ENCODE data around the gene DHRS4L2.
"Not testable (repeated sequence)": the region's sequence is repeated elsewhere in the genome, so short reads cannot be mapped to it uniquely, and the experiment has no call there.

DHRS4L2 gene

DNA sequence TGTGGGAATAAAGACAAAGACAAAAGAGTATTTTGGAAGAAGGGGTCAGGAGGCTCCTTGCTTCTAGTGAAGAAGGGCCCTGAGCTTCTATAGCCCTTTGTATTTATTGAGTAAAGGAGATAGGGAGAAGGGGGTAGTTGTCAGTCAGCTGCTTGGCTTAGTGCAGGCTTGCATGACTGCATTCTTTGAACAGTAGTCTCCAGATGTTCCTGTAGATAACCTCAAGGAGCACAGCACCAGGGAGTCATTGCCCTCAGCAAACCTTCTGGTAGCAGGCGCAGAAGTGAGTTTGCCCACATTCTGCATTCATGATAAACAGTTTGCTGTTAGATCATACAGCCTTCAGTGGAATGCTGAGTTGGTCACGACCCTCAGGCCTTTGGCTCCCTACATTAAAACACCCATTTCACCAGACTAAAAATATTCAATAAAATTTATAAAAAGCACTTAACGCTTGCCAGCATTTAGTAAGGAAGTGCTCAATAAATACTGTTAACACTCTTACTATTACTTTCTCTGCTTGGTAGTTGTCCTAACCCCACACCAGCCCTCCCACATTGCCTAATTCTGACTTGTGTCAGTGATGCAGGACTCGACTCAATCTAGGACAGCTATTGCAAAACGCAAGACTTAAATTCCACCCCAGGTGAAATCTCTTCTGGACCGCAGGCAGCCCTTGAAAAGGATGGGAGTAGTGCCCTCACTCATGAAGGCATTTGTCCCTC lies 38.2 kb upstream of the DHRS4L2 start:
- DNase-seq = no peak
- TF ChIP-seq, protein P1, sequence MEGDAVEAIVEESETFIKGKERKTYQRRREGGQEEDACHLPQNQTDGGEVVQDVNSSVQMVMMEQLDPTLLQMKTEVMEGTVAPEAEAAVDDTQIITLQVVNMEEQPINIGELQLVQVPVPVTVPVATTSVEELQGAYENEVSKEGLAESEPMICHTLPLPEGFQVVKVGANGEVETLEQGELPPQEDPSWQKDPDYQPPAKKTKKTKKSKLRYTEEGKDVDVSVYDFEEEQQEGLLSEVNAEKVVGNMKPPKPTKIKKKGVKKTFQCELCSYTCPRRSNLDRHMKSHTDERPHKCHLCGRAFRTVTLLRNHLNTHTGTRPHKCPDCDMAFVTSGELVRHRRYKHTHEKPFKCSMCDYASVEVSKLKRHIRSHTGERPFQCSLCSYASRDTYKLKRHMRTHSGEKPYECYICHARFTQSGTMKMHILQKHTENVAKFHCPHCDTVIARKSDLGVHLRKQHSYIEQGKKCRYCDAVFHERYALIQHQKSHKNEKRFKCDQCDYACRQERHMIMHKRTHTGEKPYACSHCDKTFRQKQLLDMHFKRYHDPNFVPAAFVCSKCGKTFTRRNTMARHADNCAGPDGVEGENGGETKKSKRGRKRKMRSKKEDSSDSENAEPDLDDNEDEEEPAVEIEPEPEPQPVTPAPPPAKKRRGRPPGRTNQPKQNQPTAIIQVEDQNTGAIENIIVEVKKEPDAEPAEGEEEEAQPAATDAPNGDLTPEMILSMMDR (IDR thresholded peaks at IDR 0.05) = no peak
- Mint-ChIP-seq H3K4me3 (no peak overlapping the region), H3K27me3 (ENCODE audit: low read depth, poor library complexity) (peaks cover 7% of the 10 kb centered on the region), H3K36me3 (ENCODE audit: low read depth) (peaks cover 34% of the 10 kb centered on the region), H3K27ac (no peak overlapping the region), H3K4me1 (peaks cover 29% of the 10 kb centered on the region), H3K9me3 (peaks cover 63% of the 10 kb centered on the region)

DNA sequence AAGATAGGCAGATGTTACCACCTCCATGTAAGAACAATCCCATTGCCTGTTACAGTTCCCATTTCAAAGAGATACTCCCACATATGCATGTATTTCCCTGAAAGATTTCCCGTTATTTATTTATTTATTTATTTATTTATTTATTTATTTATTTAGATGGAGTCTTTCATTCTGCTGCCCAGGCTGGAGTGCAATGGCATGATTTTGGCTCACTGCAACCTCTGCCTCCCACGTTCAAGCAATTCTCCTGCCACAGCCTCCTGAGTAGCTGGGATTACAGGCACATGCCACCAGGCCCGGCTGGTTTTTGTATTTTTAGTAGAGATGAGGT lies 37.6 kb upstream of the DHRS4L2 start:
- H3K27me3 Mint-ChIP-seq (ENCODE audit: low read depth, poor library complexity); DNase-seq; H3K27ac Mint-ChIP-seq; H3K4me3 Mint-ChIP-seq: not testable (repeated sequence)
- peaks cover 39% of the 10 kb centered on the region for H3K36me3 Mint-ChIP-seq (ENCODE audit: low read depth)
- H3K9me3 Mint-ChIP-seq = peaks cover 57% of the 10 kb centered on the region
- H3K4me1 Mint-ChIP-seq = peaks cover 29% of the 10 kb centered on the region

DNA sequence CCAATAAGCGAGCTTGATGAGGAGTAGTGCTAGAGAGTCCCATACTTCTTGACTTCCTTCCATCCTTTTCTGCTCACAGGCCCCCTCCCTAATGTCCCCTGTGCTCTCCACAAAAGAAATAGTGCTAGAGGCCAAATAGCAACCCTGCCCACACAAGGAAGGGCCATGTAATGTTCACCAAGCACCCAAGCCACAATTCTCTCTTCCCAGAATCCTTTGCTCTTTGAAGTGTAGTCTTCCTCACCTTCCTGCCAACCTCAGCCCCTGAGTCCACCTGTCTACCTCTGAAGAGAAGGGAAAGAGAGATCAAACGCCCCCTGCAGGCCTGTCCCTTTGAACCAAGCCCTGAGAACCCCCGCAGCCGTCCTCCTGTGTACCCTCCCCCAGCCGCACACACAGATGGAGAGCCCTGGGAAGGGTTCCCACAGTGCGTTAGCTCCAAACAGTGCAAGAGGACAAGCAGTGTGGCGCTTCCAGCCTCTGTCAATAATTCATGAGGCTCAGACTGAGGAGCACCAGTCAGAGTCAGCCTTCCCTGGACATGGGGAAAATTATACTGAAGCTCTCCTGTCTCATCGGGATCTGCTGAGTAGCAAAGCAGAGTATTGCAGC lies 37.0 kb upstream of the DHRS4L2 start:
- peaks cover 51% of the 10 kb centered on the region for H3K9me3 Mint-ChIP-seq

DNA sequence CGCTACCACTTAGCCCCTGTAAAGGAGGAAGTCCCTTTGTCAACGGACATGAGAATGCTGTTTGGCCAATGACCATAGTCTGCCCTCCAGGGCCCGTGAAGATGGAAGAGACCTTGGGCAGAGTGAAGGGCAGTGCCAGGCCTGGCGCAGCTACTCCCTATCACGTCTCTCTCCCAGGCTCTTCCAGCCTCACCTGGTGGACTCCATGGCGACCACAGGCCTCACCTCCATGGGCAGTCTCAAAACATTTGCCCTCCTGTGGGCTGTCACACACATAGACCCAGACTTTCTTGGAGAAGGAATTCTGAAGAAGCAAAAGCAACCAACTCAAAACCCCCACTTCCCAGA lies 35.6 kb upstream of the DHRS4L2 start:
- peaks cover 46% of the 10 kb centered on the region for H3K36me3 Mint-ChIP-seq (ENCODE audit: low read depth)
- H3K4me3 Mint-ChIP-seq = peak overlapping the region; percentile 99
- not testable (repeated sequence) for H3K27me3 Mint-ChIP-seq (ENCODE audit: low read depth, poor library complexity); DNase-seq
- peak overlapping the region; percentile 36 for H3K27ac Mint-ChIP-seq
- H3K4me1 Mint-ChIP-seq = peaks cover 29% of the 10 kb centered on the region
- peaks cover 37% of the 10 kb centered on the region for H3K9me3 Mint-ChIP-seq

More for the DNA sequence above, 37.0 kb upstream of the DHRS4L2 start:
- TF ChIP-seq, protein P1 (IDR thresholded peaks at IDR 0.05) = no peak
- peak overlapping the region; percentile 9 for H3K4me3 Mint-ChIP-seq
- DNase-seq = no peak
- H3K4me1 Mint-ChIP-seq = peaks cover 29% of the 10 kb centered on the region
- H3K27ac Mint-ChIP-seq = no peak overlapping the region
- H3K36me3 Mint-ChIP-seq (ENCODE audit: low read depth) = peaks cover 42% of the 10 kb centered on the region
- peaks cover 3% of the 10 kb centered on the region for H3K27me3 Mint-ChIP-seq (ENCODE audit: low read depth, poor library complexity)

DNA sequence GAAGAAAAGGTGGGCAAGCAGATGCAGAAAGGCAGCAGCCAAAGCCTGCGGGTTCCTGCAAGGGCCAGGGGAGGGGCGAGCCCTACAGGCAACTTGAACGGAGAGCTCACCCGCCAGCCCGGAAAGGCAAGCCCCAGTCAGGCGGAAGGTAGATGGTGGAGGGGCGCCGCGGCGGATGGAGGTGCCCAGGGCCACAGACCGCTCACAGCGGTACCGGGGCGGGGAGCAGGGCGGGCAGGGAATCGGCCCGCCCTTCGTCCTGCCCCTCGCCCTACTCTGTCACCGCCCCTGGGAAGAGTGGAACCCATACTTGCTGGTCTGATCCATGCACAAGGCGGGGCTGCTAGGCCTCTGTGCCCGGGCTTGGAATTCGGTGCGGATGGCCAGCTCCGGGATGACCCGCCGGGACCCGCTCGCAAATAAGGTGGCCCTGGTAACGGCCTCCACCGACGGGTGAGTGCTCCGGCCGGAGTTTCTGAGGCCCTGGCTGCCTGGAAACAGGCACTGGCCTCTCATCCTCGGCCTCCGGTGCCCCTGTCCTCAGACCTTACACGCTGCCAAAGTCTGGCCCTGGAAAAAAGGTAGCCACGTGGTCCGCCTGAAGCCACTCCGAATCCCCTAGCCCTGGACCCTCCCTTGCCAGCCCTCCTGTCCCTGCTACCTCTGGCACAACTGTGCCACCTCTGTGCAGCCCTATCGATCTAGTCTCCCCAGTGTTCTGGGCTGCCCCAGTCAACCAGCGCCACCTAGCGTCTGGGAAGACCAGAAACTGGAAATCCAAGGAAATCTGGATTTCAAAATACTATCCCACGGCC lies 35.1 kb upstream of the DHRS4L2 start, which contains the start of gene DHRS4:
DHRS4 (plus strand) TSS at position 307 of the 815 bp plus-strand sequence; CDS start at position 326, 19 bp downstream.
- TF ChIP-seq, protein P1 (IDR thresholded peaks at IDR 0.05) = peak; percentile 93
- peak; percentile 85 for DNase-seq
- Mint-ChIP-seq H3K36me3 (ENCODE audit: low read depth) (peaks cover 41% of the 10 kb centered on the region), H3K27me3 (ENCODE audit: low read depth, poor library complexity) (peaks cover 3% of the 10 kb centered on the region), H3K9me3 (peaks cover 32% of the 10 kb centered on the region), H3K27ac (peak within 1 kb of the TSS; percentile 95), H3K4me1 (peaks cover 29% of the 10 kb centered on the region), H3K4me3 (peak within 1 kb of the TSS; percentile 99)

DNA sequence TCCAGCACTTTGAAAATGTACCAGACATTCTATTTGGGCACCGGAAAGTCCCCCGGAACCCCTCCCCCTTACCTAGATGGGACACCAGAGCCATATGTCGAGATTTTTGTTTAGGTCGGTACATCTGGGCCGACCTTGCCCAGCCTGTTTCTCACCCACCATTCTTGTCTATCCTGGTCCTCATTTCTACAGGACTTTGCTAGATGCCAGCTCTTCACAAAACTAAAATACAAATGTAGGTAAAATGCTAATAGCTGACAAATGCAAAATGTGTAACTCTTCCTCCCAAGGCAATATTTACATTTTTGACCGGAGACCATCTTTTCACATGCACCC lies 34.5 kb upstream of the DHRS4L2 start:
- H3K27ac Mint-ChIP-seq = peak overlapping the region; percentile 95
- TF ChIP-seq, protein P1 (IDR thresholded peaks at IDR 0.05) = peak; percentile 17
- not testable (repeated sequence) for DNase-seq; H3K27me3 Mint-ChIP-seq (ENCODE audit: low read depth, poor library complexity)
- peaks cover 35% of the 10 kb centered on the region for H3K36me3 Mint-ChIP-seq (ENCODE audit: low read depth)
- H3K9me3 Mint-ChIP-seq = peaks cover 26% of the 10 kb centered on the region
- H3K4me3 Mint-ChIP-seq = peak overlapping the region; percentile 99
- H3K4me1 Mint-ChIP-seq = peaks cover 29% of the 10 kb centered on the region

DNA sequence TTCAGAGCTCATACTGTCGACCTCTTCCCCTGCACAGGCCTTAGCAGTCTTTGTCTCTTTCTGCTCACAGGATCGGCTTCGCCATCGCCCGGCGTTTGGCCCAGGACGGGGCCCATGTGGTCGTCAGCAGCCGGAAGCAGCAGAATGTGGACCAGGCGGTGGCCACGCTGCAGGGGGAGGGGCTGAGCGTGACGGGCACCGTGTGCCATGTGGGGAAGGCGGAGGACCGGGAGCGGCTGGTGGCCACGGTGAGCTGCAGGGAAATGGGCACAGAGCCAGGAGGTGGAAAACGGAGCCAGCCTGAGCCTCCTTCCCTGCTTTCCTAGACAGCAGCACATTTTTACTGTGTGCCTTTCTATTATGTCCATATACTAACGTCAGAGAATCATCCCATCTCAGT lies 33.8 kb upstream of the DHRS4L2 start:
- H3K9me3 Mint-ChIP-seq = peaks cover 19% of the 10 kb centered on the region
- peaks cover 29% of the 10 kb centered on the region for H3K36me3 Mint-ChIP-seq (ENCODE audit: low read depth)
- H3K4me3 Mint-ChIP-seq = peak overlapping the region; percentile 99
- H3K4me1 Mint-ChIP-seq = peaks cover 29% of the 10 kb centered on the region
- H3K27ac Mint-ChIP-seq; H3K27me3 Mint-ChIP-seq (ENCODE audit: low read depth, poor library complexity); DNase-seq: not testable (repeated sequence)

DNA sequence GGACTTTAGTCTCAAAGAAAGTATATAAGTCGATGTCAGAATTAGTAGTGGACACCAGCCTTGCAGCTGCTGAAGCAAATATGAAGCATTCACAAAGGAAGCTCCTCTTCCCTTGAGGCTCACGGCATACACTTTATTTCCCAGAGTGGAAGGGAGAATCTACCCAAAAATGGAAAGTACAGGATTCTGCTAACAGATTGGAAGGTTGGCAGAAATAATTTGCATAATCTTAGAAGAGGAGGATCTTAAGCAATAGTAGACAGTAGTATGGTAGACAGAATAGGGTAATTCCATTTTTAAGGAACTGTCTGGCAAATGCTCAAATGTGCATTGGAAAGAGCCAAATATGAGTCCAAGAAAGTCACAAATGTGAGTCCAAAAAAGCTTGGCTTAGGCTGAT lies 32.9 kb upstream of the DHRS4L2 start:
- not testable (repeated sequence) for H3K4me3 Mint-ChIP-seq; DNase-seq; H3K27me3 Mint-ChIP-seq (ENCODE audit: low read depth, poor library complexity); H3K27ac Mint-ChIP-seq
- H3K36me3 Mint-ChIP-seq (ENCODE audit: low read depth) = peaks cover 20% of the 10 kb centered on the region
- H3K9me3 Mint-ChIP-seq = peaks cover 10% of the 10 kb centered on the region
- peaks cover 29% of the 10 kb centered on the region for H3K4me1 Mint-ChIP-seq

DNA sequence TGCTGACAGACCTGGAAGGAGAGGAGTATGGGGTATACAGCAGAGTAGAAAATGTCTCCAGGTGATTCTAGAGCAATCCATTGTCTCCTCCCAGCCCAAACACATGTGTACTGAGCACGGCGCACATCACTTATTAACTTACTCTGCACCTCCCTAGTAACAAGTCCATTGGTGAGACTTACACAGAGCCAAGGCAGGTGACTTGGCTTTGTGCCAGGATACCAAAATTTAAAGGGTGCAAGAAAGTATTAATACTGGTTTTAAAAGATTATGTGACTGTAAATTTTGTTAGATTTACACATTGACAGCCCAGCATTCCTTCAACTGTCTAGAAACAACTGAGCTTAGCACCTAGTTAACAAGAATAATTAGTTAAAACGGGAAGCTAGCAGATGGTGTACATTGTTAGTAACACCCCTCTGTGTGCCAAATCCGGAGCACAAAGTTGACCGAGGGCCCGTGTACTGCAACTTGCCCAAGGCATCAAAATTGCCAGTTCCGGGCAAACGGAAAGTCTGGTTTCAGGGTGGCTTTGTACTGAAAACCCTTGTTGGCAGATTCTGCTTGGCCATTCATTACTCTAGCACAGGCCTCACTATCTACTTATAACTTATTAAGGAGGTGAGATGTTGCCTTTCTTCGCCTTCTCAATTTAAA lies 30.7 kb upstream of the DHRS4L2 start:
- not testable (repeated sequence) for DNase-seq; H3K9me3 Mint-ChIP-seq; H3K4me3 Mint-ChIP-seq; H3K27ac Mint-ChIP-seq; H3K27me3 Mint-ChIP-seq (ENCODE audit: low read depth, poor library complexity)
- H3K36me3 Mint-ChIP-seq (ENCODE audit: low read depth) = peaks cover 13% of the 10 kb centered on the region
- H3K4me1 Mint-ChIP-seq = peaks cover 13% of the 10 kb centered on the region
